ENCODE measurements around the gene ACAA1. TPM values are rescaled to one million over a fixed set of nuclear protein-coding genes. Genes with fewer than 3 reads are reported as not detected.

Gene ACAA1
- total and polyA plus RNA-seq, 9 of the 15 experiments (the other 6 are each of a cell fraction or from before 2014, with no cell fraction given), result 4.0 to 88.9 (median 57.2) TPM

DNA sequence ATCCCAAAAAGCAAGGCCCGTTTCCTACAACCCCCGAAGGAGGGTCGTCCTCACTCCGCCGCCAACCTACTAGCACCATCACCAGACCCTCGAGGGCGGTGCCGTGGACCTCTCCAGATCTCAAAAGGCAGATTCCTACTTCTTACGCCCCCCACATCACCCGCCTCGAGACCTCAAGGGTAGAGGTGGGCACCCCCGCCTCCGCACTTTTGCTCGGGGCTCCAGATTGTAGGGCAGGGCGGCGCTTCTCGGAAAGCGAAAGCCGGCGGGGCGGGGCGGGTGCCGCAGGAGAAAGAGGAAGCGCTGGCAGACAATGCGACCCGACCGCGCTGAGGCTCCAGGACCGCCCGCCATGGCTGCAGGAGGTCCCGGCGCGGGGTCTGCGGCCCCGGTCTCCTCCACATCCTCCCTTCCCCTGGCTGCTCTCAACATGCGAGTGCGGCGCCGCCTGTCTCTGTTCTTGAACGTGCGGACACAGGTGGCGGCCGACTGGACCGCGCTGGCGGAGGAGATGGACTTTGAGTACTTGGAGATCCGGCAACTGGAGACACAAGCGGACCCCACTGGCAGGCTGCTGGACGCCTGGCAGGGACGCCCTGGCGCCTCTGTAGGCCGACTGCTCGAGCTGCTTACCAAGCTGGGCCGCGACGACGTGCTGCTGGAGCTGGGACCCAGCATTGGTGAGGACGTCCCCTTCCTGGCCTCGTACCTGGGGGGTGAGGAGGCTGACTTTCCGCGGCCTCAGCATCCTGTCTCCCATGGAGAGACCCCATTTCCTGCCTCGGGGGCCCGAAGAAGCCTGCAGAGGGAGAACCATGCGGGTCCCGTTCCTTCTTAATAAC is 1.6 kb upstream of the ACAA1 start, which contains the start of gene MYD88 (continued):
- TF ChIP-seq, protein P1, sequence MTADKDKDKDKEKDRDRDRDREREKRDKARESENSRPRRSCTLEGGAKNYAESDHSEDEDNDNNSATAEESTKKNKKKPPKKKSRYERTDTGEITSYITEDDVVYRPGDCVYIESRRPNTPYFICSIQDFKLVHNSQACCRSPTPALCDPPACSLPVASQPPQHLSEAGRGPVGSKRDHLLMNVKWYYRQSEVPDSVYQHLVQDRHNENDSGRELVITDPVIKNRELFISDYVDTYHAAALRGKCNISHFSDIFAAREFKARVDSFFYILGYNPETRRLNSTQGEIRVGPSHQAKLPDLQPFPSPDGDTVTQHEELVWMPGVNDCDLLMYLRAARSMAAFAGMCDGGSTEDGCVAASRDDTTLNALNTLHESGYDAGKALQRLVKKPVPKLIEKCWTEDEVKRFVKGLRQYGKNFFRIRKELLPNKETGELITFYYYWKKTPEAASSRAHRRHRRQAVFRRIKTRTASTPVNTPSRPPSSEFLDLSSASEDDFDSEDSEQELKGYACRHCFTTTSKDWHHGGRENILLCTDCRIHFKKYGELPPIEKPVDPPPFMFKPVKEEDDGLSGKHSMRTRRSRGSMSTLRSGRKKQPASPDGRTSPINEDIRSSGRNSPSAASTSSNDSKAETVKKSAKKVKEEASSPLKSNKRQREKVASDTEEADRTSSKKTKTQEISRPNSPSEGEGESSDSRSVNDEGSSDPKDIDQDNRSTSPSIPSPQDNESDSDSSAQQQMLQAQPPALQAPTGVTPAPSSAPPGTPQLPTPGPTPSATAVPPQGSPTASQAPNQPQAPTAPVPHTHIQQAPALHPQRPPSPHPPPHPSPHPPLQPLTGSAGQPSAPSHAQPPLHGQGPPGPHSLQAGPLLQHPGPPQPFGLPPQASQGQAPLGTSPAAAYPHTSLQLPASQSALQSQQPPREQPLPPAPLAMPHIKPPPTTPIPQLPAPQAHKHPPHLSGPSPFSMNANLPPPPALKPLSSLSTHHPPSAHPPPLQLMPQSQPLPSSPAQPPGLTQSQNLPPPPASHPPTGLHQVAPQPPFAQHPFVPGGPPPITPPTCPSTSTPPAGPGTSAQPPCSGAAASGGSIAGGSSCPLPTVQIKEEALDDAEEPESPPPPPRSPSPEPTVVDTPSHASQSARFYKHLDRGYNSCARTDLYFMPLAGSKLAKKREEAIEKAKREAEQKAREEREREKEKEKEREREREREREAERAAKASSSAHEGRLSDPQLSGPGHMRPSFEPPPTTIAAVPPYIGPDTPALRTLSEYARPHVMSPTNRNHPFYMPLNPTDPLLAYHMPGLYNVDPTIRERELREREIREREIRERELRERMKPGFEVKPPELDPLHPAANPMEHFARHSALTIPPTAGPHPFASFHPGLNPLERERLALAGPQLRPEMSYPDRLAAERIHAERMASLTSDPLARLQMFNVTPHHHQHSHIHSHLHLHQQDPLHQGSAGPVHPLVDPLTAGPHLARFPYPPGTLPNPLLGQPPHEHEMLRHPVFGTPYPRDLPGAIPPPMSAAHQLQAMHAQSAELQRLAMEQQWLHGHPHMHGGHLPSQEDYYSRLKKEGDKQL (CRISPR knock-in tag; IDR thresholded peaks at IDR 0.05; ENCODE audit: borderline replicate concordance), result no peak
- TF ChIP-seq, protein P2, sequence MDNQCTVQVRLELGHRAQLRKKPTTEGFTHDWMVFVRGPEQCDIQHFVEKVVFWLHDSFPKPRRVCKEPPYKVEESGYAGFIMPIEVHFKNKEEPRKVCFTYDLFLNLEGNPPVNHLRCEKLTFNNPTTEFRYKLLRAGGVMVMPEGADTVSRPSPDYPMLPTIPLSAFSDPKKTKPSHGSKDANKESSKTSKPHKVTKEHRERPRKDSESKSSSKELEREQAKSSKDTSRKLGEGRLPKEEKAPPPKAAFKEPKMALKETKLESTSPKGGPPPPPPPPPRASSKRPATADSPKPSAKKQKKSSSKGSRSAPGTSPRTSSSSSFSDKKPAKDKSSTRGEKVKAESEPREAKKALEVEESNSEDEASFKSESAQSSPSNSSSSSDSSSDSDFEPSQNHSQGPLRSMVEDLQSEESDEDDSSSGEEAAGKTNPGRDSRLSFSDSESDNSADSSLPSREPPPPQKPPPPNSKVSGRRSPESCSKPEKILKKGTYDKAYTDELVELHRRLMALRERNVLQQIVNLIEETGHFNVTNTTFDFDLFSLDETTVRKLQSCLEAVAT (IDR thresholded peaks at IDR 0.05), result peak in 1 of 2 experiments; percentile 44; a peak in 1 of 4 replicates
- TF ChIP-seq STAT5B (CRISPR knock-in tag; IDR thresholded peaks at IDR 0.05) (no peak), GABPA (tag; conservative IDR thresholded peaks at IDR 0.05; ENCODE audit: low read depth) (no peak), SIN3B (IDR thresholded peaks at IDR 0.05; ENCODE audit: low read depth) (peak; percentile 28; the same call in 1 of the 2 replicates), GATAD2B (IDR thresholded peaks at IDR 0.05; ENCODE audit: borderline replicate concordance) (no peak), SRSF9 (IDR thresholded peaks at IDR 0.05; ENCODE audit: borderline replicate concordance, low read depth, low read length) (no peak), HNRNPLL (IDR thresholded peaks at IDR 0.05; ENCODE audit: low read depth, low read length, poor library complexity, severe bottlenecking) (no peak), BRD9 (IDR thresholded peaks at IDR 0.05; ENCODE audit: low read depth, partially characterized antibody) (no peak), PHB2 (IDR thresholded peaks at IDR 0.05; ENCODE audit: low read depth) (no peak), RB1 (IDR thresholded peaks at IDR 0.05; ENCODE audit: low read depth) (peak; percentile 86; the same call in 1 of the 2 replicates)
- TF ChIP-seq, protein P3, sequence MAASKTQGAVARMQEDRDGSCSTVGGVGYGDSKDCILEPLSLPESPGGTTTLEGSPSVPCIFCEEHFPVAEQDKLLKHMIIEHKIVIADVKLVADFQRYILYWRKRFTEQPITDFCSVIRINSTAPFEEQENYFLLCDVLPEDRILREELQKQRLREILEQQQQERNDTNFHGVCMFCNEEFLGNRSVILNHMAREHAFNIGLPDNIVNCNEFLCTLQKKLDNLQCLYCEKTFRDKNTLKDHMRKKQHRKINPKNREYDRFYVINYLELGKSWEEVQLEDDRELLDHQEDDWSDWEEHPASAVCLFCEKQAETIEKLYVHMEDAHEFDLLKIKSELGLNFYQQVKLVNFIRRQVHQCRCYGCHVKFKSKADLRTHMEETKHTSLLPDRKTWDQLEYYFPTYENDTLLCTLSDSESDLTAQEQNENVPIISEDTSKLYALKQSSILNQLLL (CRISPR knock-in tag; IDR thresholded peaks at IDR 0.05; ENCODE audit: borderline replicate concordance), result no peak
- TF ChIP-seq, protein P4, sequence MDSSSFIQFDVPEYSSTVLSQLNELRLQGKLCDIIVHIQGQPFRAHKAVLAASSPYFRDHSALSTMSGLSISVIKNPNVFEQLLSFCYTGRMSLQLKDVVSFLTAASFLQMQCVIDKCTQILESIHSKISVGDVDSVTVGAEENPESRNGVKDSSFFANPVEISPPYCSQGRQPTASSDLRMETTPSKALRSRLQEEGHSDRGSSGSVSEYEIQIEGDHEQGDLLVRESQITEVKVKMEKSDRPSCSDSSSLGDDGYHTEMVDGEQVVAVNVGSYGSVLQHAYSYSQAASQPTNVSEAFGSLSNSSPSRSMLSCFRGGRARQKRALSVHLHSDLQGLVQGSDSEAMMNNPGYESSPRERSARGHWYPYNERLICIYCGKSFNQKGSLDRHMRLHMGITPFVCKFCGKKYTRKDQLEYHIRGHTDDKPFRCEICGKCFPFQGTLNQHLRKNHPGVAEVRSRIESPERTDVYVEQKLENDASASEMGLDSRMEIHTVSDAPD (CRISPR knock-in tag; IDR thresholded peaks at IDR 0.05), result no peak

All from K562 (cell line).